Measurements from ENCODE around the gene DENND1B. TPM values are rescaled to one million over a fixed set of nuclear protein-coding genes. Genes with fewer than 3 reads are reported as not detected.

The DENND1B gene
- total and polyA plus RNA-seq, 4 donors, result 1.7 to 13.7 (median 7.9) TPM

- no peaks in the 10 kb centered on the region for H3K9me3 ChIP-seq (ENCODE audit: control insufficient read depth in 4 of 4, low read length in 3 of 4)
- DNase-seq (ENCODE audit: low spot score), result no peak
- H3K27me3 ChIP-seq (ENCODE audit: control insufficient read depth in 4 of 4, insufficient read depth in 4 of 4, low read length in 3 of 4), result no peaks in the 10 kb centered on the region
- peaks cover 1 to 29% (median 9%) of the 10 kb centered on the region in 4 donors for H3K4me1 ChIP-seq (ENCODE audit: control insufficient read depth in 4 of 4, insufficient read depth in 4 of 4, low read length in 3 of 4)
- H3K36me3 ChIP-seq (ENCODE audit: control insufficient read depth in 4 of 4, insufficient read depth in 3 of 4, low read depth in 1 of 4, low read length in 3 of 4), result no peaks in the 10 kb centered on the region
- no peak for TF ChIP-seq SP1 (IDR thresholded peaks at IDR 0.05)
- TF ChIP-seq, protein P1, sequence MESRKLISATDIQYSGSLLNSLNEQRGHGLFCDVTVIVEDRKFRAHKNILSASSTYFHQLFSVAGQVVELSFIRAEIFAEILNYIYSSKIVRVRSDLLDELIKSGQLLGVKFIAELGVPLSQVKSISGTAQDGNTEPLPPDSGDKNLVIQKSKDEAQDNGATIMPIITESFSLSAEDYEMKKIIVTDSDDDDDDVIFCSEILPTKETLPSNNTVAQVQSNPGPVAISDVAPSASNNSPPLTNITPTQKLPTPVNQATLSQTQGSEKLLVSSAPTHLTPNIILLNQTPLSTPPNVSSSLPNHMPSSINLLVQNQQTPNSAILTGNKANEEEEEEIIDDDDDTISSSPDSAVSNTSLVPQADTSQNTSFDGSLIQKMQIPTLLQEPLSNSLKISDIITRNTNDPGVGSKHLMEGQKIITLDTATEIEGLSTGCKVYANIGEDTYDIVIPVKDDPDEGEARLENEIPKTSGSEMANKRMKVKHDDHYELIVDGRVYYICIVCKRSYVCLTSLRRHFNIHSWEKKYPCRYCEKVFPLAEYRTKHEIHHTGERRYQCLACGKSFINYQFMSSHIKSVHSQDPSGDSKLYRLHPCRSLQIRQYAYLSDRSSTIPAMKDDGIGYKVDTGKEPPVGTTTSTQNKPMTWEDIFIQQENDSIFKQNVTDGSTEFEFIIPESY (IDR thresholded peaks at IDR 0.05), result no peak
- TF ChIP-seq, protein P2, sequence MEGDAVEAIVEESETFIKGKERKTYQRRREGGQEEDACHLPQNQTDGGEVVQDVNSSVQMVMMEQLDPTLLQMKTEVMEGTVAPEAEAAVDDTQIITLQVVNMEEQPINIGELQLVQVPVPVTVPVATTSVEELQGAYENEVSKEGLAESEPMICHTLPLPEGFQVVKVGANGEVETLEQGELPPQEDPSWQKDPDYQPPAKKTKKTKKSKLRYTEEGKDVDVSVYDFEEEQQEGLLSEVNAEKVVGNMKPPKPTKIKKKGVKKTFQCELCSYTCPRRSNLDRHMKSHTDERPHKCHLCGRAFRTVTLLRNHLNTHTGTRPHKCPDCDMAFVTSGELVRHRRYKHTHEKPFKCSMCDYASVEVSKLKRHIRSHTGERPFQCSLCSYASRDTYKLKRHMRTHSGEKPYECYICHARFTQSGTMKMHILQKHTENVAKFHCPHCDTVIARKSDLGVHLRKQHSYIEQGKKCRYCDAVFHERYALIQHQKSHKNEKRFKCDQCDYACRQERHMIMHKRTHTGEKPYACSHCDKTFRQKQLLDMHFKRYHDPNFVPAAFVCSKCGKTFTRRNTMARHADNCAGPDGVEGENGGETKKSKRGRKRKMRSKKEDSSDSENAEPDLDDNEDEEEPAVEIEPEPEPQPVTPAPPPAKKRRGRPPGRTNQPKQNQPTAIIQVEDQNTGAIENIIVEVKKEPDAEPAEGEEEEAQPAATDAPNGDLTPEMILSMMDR (IDR thresholded peaks at IDR 0.05; ENCODE audit: low read depth, low read length, missing input control), result no peak
- TF ChIP-seq YY1 (IDR thresholded peaks at IDR 0.05), result no peak
- TF ChIP-seq TAF1 (conservative IDR thresholded peaks at IDR 0.05), result no peak
- peak; percentile 33 to 46 for TF ChIP-seq RXRA (IDR thresholded peaks at IDR 0.05)
- TF ChIP-seq, protein P3, sequence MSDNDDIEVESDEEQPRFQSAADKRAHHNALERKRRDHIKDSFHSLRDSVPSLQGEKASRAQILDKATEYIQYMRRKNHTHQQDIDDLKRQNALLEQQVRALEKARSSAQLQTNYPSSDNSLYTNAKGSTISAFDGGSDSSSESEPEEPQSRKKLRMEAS (IDR thresholded peaks at IDR 0.05), result no peak
- TF ChIP-seq HNF4A (conservative IDR thresholded peaks at IDR 0.05), result peak; percentile 30 to 57
- 32% methylated on average over 1 of the region's 1 CpG for WGBS
- no peak overlapping the region for H3K4me3 ChIP-seq (ENCODE audit: low read depth in 1 of 3, low read length in 3 of 3)
- no peak overlapping the region for H3K9ac ChIP-seq (ENCODE audit: low read depth in 1 of 2, low read length in 2 of 2)
- no peak overlapping the region for H3K27ac ChIP-seq (ENCODE audit: low read depth in 1 of 2, low read length in 2 of 2)
Measured at GRCh38 chr1:197622371-197622770, 152.9 kb downstream of the DENND1B start.

DNA sequence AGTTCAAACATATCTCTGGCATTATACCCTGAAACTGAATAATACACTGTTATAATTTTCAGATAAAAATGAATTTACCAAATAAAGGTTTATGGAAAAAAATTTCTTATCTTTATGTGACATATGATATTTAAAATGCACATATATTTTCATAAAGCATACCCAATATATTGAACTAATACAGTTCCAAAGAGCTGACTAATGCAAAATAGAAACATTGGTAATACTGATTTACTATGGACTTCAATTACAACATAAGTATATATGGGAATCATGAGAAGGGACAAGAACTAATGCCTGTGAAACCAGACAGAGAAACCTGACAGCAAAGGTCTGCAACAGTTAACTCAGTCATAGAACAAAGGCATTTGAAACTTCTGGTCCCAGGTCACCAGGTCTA, 153.5 kb downstream of the DENND1B start:
- no peak overlapping the region for H3K9ac ChIP-seq (ENCODE audit: low read depth in 1 of 2, low read length in 2 of 2)
- H3K27ac ChIP-seq (ENCODE audit: low read depth in 1 of 2, low read length in 2 of 2), result no peak overlapping the region
- H3K27me3 ChIP-seq (ENCODE audit: control insufficient read depth in 4 of 4, insufficient read depth in 4 of 4, low read length in 3 of 4), result no peaks in the 10 kb centered on the region
- H3K4me3 ChIP-seq (ENCODE audit: low read depth in 1 of 3, low read length in 3 of 3), result no peak overlapping the region
- peaks cover 1 to 30% (median 11%) of the 10 kb centered on the region in 4 donors for H3K4me1 ChIP-seq (ENCODE audit: control insufficient read depth in 4 of 4, insufficient read depth in 4 of 4, low read length in 3 of 4)
- no peak for TF ChIP-seq NR2F2 (IDR thresholded peaks at IDR 0.05)
- TF ChIP-seq GABPA (IDR thresholded peaks at IDR 0.05 in 1 of 2, conservative IDR thresholded peaks at IDR 0.05 in 1 of 2), result no peak
- TF ChIP-seq JUND (IDR thresholded peaks at IDR 0.05), result no peak
- TF ChIP-seq EGR1 (IDR thresholded peaks at IDR 0.05; ENCODE audit: low read depth in 2 of 2), result no peak
- no peak for TF ChIP-seq ATF3 (IDR thresholded peaks at IDR 0.05)
- no peak for TF ChIP-seq FOXA1 (IDR thresholded peaks at IDR 0.05)
- no peak for TF ChIP-seq HNF4G (IDR thresholded peaks at IDR 0.05)
- TF ChIP-seq FOXA2 (IDR thresholded peaks at IDR 0.05), result no peak
- no peak for TF ChIP-seq HNF4A (conservative IDR thresholded peaks at IDR 0.05)
- H3K36me3 ChIP-seq (ENCODE audit: control insufficient read depth in 4 of 4, insufficient read depth in 3 of 4, low read depth in 1 of 4, low read length in 3 of 4), result peaks cover 0 to 3% (median 0%) of the 10 kb centered on the region in 4 donors
- no peak for DNase-seq (ENCODE audit: low spot score)
- no peaks in the 10 kb centered on the region for H3K9me3 ChIP-seq (ENCODE audit: control insufficient read depth in 4 of 4, low read length in 3 of 4)

All from liver (tissue), 9 donors.